ENCODE measurements around the gene AUTS2.

GRCh38 chr7:70660154-70660818 is 1062.0 kb downstream of the AUTS2 start:
- TF ChIP-seq POLR2AphosphoS5 (IDR thresholded peaks at IDR 0.05; ENCODE audit: low read depth, low read length), result no peak
- TF ChIP-seq POLR2A (IDR thresholded peaks at IDR 0.05; ENCODE audit: low read depth, low read length), result no peak
- no peak for TF ChIP-seq TAF1 (IDR thresholded peaks at IDR 0.05; ENCODE audit: low read depth, low read length)
- no peak for TF ChIP-seq PAX5 (IDR thresholded peaks at IDR 0.05; ENCODE audit: insufficient read depth, low read length, severe bottlenecking)

All from GM12891 (cell line).